Endothelial cell of umbilical vein (primary cell): ENCODE data around the gene MEIOSIN. TPM values are rescaled to one million over a fixed set of nuclear protein-coding genes. Genes with fewer than 3 reads are reported as not detected.

Experiments used
- BruUV-seq: library from RNA; stranded (reverse); fragments of 400-500 nt; replicated peaks from 2 replicates; lab custom pipeline; 2021; lab: Mats Ljungman, UMichigan
- CTCF ChIA-PET: fragments of 300-600, 350-600 bp; sonication (Branson Sonifier 250); formaldehyde crosslinking; loops from one replicate; lab custom pipeline; 2021; ENCODE audit warnings: antibody characterized with exemption, inconsistent platforms; lab: Charles Lee
- POLR2A ChIA-PET: fragments of 300-600, 350-600 bp; sonication (Branson Sonifier 250); formaldehyde crosslinking; loops from one replicate; lab custom pipeline; 2021; ENCODE audit warnings: antibody characterized with exemption, inconsistent platforms; lab: Charles Lee
- DNase-seq: peaks from one replicate; pipeline ENCODE4 v3.0.0-alpha.2; 2011; ENCODE audit warnings: low read depth, low spot score
- FAIRE-seq: peaks from 2 replicates; lab custom pipeline; 2011; peaks lifted over from hg19 to GRCh38; lab: Jason Lieb, UNC
- H2AFZ ChIP-seq: 2 replicates; pipeline ENCODE4 v1.6.0; 2012; ENCODE audit warnings: low read depth, low read length, control low read depth, inconsistent platforms
- H3K27ac ChIP-seq: 2 replicates; pipeline ENCODE4 v1.5.1; 2011; ENCODE audit warnings: low read depth, mild to moderate bottlenecking, control low read depth, low read length, moderate library complexity; ENCODE audit not compliant: insufficient read depth
- H3K27me3 ChIP-seq, 2 experiments: 2 replicates each; pipeline versions ENCODE4 v1.6.0 to v1.6.1; 2011; ENCODE audit warnings: low read length in 2 of 2, mixed read lengths in 1 of 2; ENCODE audit not compliant: control insufficient read depth in 2 of 2, insufficient read depth in 2 of 2
- H3K36me3 ChIP-seq, 2 experiments: 2 replicates in 1 of 2; 3 replicates in 1 of 2; pipeline ENCODE4 v1.5.1; 2011; ENCODE audit warnings: low read length in 2 of 2, mild to moderate bottlenecking in 1 of 2, moderate library complexity in 1 of 2; ENCODE audit not compliant: control insufficient read depth in 2 of 2, insufficient read depth in 2 of 2; ENCODE audit errors: extremely low read depth in 1 of 2
- H3K4me1 ChIP-seq: 3 replicates; pipeline ENCODE4 v1.5.1; 2011; ENCODE audit warnings: mild to moderate bottlenecking, low read length; ENCODE audit not compliant: control insufficient read depth, insufficient read depth; ENCODE audit errors: extremely low read depth
- H3K4me2 ChIP-seq: 2 replicates; pipeline ENCODE4 v1.6.1; 2011; ENCODE audit warnings: low read length, control low read depth, mixed read lengths; ENCODE audit not compliant: insufficient read depth
- H3K4me3 ChIP-seq, 3 experiments: fragments of 200-600 bp in 1 of 3; sonication (generic), shearing (Covaris generic) in 1 of 3; replicated peaks in 1 of 3; 2 replicates each; pipeline ENCODE4 v1.5.1; 2011 to 2016; ENCODE audit warnings: control low read depth in 3 of 3, low read length in 3 of 3, mild to moderate bottlenecking in 2 of 3, inconsistent platforms in 1 of 3, low read depth in 1 of 3, moderate library complexity in 1 of 3; ENCODE audit not compliant: insufficient read depth in 1 of 3
- H3K79me2 ChIP-seq: 2 replicates; pipeline ENCODE4 v1.6.0; 2012; ENCODE audit warnings: low read length, inconsistent platforms; ENCODE audit not compliant: control insufficient read depth, insufficient read depth
- H3K9ac ChIP-seq: replicated peaks from 2 replicates; pipeline ENCODE3; 2011; ENCODE audit warnings: low read length, control low read depth; ENCODE audit not compliant: insufficient read depth; ENCODE audit errors: extremely low read depth
- H3K9me1 ChIP-seq: replicated peaks from 3 replicates; pipeline ENCODE4 v1.6.0; 2011; ENCODE audit warnings: mild to moderate bottlenecking, low read length; ENCODE audit not compliant: control insufficient read depth, insufficient read depth; ENCODE audit errors: extremely low read depth
- H3K9me3 ChIP-seq: replicated peaks from 2 replicates; pipeline ENCODE4 v1.5.1; 2012; ENCODE audit warnings: low read length, inconsistent platforms; ENCODE audit not compliant: control insufficient read depth, insufficient read depth
- H4K20me1 ChIP-seq: replicated peaks from 2 replicates; pipeline ENCODE3; 2011; ENCODE audit warnings: mild to moderate bottlenecking, low read length; ENCODE audit not compliant: control insufficient read depth, insufficient read depth; ENCODE audit errors: extremely low read depth
- FOS ChIP-seq: IDR thresholded peaks from 2 replicates; pipeline ENCODE4 v1.6.1; 2011; ENCODE audit warnings: mild to moderate bottlenecking, low read length, moderate library complexity, borderline replicate concordance; ENCODE audit not compliant: insufficient read depth
- dilution Hi-C: fragments of 300-500 bp; cut with MboI; formaldehyde crosslinking; loops from one replicate; pipeline ENCODE4 v1.15.0; 2019; ENCODE audit warnings: low sequenced_read_pairs; ENCODE audit not compliant: extremely low pct_ligation_motif_present
- intact Hi-C: fragments of 100-400 bp; cut with micrococcal nuclease; formaldehyde crosslinking; loops from one replicate; pipeline ENCODE4 v1.10.0; 2022
- polyA plus RNA-seq, 4 experiments: library from polyadenylated mRNA; depleted of rRNA in 3 of 4; stranded (reverse) in 3 of 4; unstranded in 1 of 4; fragments of >200 nt; gene quantifications; 2 replicates each; pipeline versions ENCODE4 v1.2.1 to v1.2.3, GENCODE V29; 2011 to 2012; ENCODE audit warnings: missing spikeins in 1 of 4
- total RNA-seq: library from RNA; stranded (reverse); gene quantifications from 2 replicates; pipeline ENCODE4 v1.2.3, GENCODE V29; 2021
- TF ChIP-seq, protein P1 (sequence below), 2 donors: IDR thresholded peaks; 1 replicate in 1 of 2; 2 replicates in 1 of 2; pipeline ENCODE4 v1.5.1; 2011; ENCODE audit warnings: low read length in 2 of 2, mild to moderate bottlenecking in 2 of 2, moderate library complexity in 2 of 2, control low read depth in 1 of 2, inconsistent platforms in 1 of 2, low read depth in 1 of 2; ENCODE audit not compliant: insufficient read depth in 1 of 2; ENCODE audit errors: extremely low read depth in 1 of 2
- TF ChIP-seq, protein P2 (sequence below): IDR thresholded peaks from 2 replicates; pipeline ENCODE4 v1.6.1; 2011; ENCODE audit not compliant: insufficient read depth, insufficient read length

MEIOSIN gene
- total and polyA plus RNA-seq, 2 donors (not counting 3 experiments of a cell fraction or from before 2014, with no cell fraction given) = not detected

DNA sequence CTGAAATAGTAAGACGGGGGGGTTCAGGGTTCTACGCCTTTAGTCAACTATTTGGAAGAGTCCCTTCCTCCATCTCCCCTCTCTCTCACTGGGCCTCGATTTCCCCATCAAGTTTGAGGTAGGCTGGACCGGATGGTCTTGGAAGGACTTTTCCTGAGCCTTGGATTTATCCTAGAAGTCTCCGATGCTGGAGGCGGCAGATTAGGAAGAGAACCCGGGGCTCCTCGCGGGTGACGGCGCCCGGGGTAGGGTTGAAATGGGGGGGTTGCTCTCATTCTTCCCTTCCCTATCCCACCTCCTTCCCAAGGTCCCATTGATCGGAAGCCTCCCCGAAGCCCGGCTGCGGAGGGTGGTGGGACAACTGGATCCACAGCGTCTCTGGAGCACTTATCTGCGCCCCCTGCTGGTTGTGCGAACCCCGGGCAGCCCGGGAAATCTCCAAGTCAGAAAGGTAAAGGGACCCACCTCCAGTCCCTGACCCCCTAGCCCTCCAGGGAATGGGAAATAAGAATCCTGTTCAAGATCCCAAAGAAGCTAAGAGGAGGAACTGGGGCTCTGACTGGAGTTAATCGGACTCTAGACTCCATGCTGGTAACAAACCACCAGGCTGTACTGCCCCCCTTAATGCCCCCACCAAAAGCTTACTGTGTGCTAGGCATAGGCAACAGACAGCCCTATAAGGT is 40.0 kb upstream of the MEIOSIN start:
- peaks cover 24% of the 10 kb centered on the region for H3K79me2 ChIP-seq
- H3K27ac ChIP-seq = peak overlapping the region; percentile 82
- H4K20me1 ChIP-seq = no peaks in the 10 kb centered on the region
- peak overlapping the region; percentile 70 to 93 (median 83) for H3K4me3 ChIP-seq
- intact Hi-C loops (loop anchor here (1.0 to 5.0 kb wide), 5 partner anchors 46 to 266 kb away; no protein-coding TSS in a partner anchor), dilution Hi-C loops (no loop called here)
- ChIA-PET POLR2A (interaction anchor here (0.8 to 1.8 kb wide), 5 partner anchors 24 to 77 kb away, joined by 4 to 10 read pairs (median 4); partner anchors contain the start of gene SIX5), CTCF (interaction anchor here (0.6 to 5.1 kb wide), 37 partner anchors 8 to 254 kb away, joined by 3 to 56 read pairs (median 4); partner anchors contain the start of genes FBXO46, GIPR, MEIOSIN and SIX5)
- no peaks in the 10 kb centered on the region for H3K9me3 ChIP-seq
- peak overlapping the region; percentile 45 for H2AFZ ChIP-seq
- no peaks in the 10 kb centered on the region for H3K27me3 ChIP-seq
- peak; percentile 65 for DNase-seq
- H3K36me3 ChIP-seq = peaks cover 4 to 6% of the 10 kb centered on the region in 2 experiments
- peaks cover 9% of the 10 kb centered on the region for H3K4me1 ChIP-seq
- H3K9me1 ChIP-seq = no peaks in the 10 kb centered on the region
- TF ChIP-seq, protein P1, sequence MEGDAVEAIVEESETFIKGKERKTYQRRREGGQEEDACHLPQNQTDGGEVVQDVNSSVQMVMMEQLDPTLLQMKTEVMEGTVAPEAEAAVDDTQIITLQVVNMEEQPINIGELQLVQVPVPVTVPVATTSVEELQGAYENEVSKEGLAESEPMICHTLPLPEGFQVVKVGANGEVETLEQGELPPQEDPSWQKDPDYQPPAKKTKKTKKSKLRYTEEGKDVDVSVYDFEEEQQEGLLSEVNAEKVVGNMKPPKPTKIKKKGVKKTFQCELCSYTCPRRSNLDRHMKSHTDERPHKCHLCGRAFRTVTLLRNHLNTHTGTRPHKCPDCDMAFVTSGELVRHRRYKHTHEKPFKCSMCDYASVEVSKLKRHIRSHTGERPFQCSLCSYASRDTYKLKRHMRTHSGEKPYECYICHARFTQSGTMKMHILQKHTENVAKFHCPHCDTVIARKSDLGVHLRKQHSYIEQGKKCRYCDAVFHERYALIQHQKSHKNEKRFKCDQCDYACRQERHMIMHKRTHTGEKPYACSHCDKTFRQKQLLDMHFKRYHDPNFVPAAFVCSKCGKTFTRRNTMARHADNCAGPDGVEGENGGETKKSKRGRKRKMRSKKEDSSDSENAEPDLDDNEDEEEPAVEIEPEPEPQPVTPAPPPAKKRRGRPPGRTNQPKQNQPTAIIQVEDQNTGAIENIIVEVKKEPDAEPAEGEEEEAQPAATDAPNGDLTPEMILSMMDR (IDR thresholded peaks at IDR 0.05; ENCODE audit: extremely low read depth in 1 of 2, insufficient read depth in 1 of 2, low read depth in 1 of 2, low read length in 2 of 2) = peak; percentile 96 to 97
- TF ChIP-seq FOS = no peak
- TF ChIP-seq, protein P2, sequence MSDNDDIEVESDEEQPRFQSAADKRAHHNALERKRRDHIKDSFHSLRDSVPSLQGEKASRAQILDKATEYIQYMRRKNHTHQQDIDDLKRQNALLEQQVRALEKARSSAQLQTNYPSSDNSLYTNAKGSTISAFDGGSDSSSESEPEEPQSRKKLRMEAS = no peak
- no TSS peak for BruUV-seq
- peak overlapping the region; percentile 74 for H3K4me2 ChIP-seq
- FAIRE-seq = peak; percentile 80
- peak overlapping the region; percentile 82 for H3K9ac ChIP-seq
